Activated naive CD8-positive, alpha-beta T cell treated with anti-CD3 and anti-CD28 coated beads for 36 hours (primary cell): ENCODE measurements around the gene OVOL2. TPM values are rescaled to one million over a fixed set of nuclear protein-coding genes. Genes with fewer than 3 reads are reported as not detected.
"Not testable (repeated sequence)": the region's sequence is repeated elsewhere in the genome, so short reads cannot be mapped to it uniquely, and the experiment has no call there.

Source experiments
- DNase-seq: peaks from one replicate; pipeline ENCODE4 v3.0.0; 2021
- H3K27ac Mint-ChIP-seq: one replicate; pipeline ENCODE4 v1.8.0; 2022; ENCODE audit warnings: mild to moderate bottlenecking, moderate library complexity, mixed read lengths
- H3K27me3 Mint-ChIP-seq: one replicate; pipeline ENCODE4 v1.8.0; 2022; ENCODE audit warnings: mild to moderate bottlenecking, mixed read lengths
- H3K36me3 Mint-ChIP-seq: one replicate; pipeline ENCODE4 v1.8.0; 2021; ENCODE audit warnings: mild to moderate bottlenecking, mixed read lengths
- H3K4me1 Mint-ChIP-seq: one replicate; pipeline ENCODE4 v1.8.0; 2021; ENCODE audit warnings: mixed read lengths
- H3K4me3 Mint-ChIP-seq: one replicate; pipeline ENCODE4 v1.8.0; 2022; ENCODE audit warnings: mild to moderate bottlenecking, moderate library complexity, mixed read lengths
- H3K9me3 Mint-ChIP-seq: one replicate; pipeline ENCODE4 v1.8.0; 2022; ENCODE audit warnings: mixed read lengths
- total RNA-seq, 2 experiments: library from RNA; stranded (reverse); gene quantifications; one replicate each; pipeline ENCODE4 v1.2.3, GENCODE V29; 2021

The OVOL2 gene
- total RNA-seq, 2 experiments from 2014 or later = not detected

DNA sequence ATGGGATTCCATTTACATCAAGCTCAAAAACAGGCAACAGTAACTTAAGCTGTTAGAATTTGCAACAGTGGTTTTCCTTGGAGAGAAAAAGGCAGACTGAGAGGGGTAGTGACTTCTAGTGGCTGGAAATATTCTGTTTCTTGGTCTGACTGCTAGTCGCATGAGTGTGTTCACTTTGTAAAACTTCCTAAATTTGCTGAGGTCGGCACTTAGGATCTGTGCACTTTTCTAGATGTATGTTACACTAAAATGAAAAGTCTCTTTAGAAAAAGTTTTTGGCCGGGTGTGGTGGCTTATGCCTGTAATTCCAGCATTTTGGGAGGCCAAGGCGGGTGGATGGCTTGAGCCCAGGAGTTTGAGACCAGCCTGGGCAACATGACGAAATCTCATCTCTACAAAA, 18.7 kb downstream of the OVOL2 start:
- H3K27ac Mint-ChIP-seq = no peak overlapping the region
- no peaks in the 10 kb centered on the region for H3K4me1 Mint-ChIP-seq
- H3K27me3 Mint-ChIP-seq = peaks cover 16% of the 10 kb centered on the region
- H3K36me3 Mint-ChIP-seq = no peaks in the 10 kb centered on the region
- H3K4me3 Mint-ChIP-seq = no peak overlapping the region
- DNase-seq = no peak
- H3K9me3 Mint-ChIP-seq = no peaks in the 10 kb centered on the region

DNA sequence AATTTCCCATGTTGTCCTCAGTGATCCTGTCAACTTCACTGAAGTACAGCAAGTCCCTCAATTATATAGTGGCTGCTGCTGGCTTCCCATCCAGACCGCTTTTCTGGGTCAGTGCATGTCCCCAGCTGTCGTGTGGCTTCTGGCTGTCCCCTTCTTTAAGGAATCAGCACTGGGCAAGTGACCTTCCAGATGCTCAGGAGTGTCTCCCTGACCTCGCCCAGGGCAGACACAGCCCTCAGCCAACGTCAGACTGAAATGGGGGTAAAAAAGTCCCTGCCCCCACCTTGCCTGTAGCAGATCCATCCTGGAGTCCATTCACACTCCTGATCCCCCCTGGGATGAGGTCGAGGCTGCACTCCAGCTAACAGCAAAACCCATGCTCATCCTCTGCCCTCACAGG, 23.7 kb downstream of the OVOL2 start:
- no peak overlapping the region for H3K27ac Mint-ChIP-seq
- DNase-seq = no peak
- H3K4me3 Mint-ChIP-seq = no peak overlapping the region
- peaks cover 3% of the 10 kb centered on the region for H3K27me3 Mint-ChIP-seq
- H3K36me3 Mint-ChIP-seq = no peaks in the 10 kb centered on the region
- H3K9me3 Mint-ChIP-seq = no peaks in the 10 kb centered on the region
- H3K4me1 Mint-ChIP-seq = no peaks in the 10 kb centered on the region

DNA sequence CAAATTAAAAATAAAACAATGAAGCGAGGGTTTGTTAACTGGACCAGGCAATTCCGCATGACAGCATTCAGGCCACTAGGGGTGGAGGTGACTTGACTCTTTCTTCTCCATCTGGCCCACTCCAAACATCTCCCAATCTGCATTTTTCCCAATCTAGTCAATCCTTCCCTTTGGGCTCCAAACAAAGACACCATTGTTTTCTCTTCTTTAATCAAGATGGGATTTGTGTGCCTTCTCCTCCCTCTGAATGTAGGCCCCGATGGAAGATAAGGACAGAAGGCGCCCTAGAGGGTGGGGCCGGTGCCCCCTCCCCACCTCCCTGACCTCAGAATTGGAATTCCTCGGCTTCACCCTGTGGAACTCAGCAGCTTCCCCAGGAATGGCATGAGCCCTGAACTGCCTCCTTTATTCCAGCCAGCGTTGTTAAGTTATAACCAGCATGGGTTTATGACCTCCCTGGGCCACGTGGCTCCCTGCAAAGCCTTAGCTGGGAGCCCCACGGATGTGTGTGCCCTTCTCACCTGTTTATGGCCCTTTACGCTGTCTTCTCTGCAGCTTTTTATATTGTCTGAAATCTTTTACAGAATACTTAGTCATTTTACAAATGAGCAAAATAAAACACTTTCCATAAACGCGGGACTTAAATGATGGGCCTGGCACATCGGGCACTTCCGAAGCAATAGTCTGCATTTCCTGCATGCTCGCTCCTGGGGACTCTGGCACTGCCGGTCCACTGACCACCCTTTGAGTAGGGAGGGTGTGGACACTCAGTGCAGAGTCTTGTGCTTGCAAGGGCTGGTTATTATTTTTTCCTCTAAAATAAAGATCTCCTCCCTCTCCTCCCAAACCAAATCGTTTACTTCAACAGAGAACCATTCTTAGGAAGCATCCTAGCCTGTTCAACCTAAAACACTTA, 24.5 kb downstream of the OVOL2 start:
- H3K4me3 Mint-ChIP-seq = no peak overlapping the region
- no peaks in the 10 kb centered on the region for H3K36me3 Mint-ChIP-seq
- peaks cover 3% of the 10 kb centered on the region for H3K27me3 Mint-ChIP-seq
- no peaks in the 10 kb centered on the region for H3K4me1 Mint-ChIP-seq
- DNase-seq = no peak
- H3K27ac Mint-ChIP-seq = no peak overlapping the region
- no peaks in the 10 kb centered on the region for H3K9me3 Mint-ChIP-seq

DNA sequence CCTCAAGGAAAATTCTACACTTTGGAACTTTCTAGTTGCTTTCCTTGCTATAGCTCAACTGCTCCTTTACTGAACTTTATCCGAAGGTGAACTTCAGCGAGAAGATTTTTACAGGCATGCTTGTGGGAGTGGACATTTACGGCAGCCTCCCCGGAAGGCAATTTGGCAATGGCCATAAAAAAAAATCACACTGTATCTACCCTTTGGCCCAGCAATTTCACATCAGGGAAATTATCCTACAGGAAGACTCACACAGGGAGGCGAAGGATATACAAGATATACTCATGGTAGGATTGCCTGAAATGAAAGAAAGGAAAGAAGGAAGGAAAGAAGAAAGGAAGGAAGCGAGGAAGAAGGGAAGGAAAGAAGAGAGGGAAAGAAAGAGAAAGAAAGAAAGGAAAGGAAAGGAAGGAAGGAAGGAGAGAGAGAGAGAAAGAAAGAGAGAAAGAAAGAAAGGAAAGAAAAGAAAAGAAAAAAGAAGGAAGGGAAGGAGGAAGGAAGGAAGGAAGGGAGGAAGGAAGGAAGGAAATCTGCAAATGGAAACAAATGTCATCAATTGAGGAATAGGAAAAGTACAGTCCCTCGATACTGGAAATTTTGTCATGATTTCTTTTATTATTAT, 25.7 kb downstream of the OVOL2 start:
- Mint-ChIP-seq H3K9me3 (no peaks in the 10 kb centered on the region), H3K4me1 (no peaks in the 10 kb centered on the region), H3K36me3 (no peaks in the 10 kb centered on the region), H3K4me3 (no peak overlapping the region), H3K27me3 (peaks cover 3% of the 10 kb centered on the region), H3K27ac (no peak overlapping the region)
- DNase-seq = no peak

- H3K4me3 Mint-ChIP-seq = no peak overlapping the region
- H3K9me3 Mint-ChIP-seq = no peaks in the 10 kb centered on the region
- H3K27me3 Mint-ChIP-seq = no peaks in the 10 kb centered on the region
- H3K36me3 Mint-ChIP-seq = no peaks in the 10 kb centered on the region
- DNase-seq = no peak
- H3K27ac Mint-ChIP-seq = no peak overlapping the region
- no peaks in the 10 kb centered on the region for H3K4me1 Mint-ChIP-seq
Measured at GRCh38 chr20:18031050-18031449, 26.7 kb downstream of the OVOL2 start.

DNA sequence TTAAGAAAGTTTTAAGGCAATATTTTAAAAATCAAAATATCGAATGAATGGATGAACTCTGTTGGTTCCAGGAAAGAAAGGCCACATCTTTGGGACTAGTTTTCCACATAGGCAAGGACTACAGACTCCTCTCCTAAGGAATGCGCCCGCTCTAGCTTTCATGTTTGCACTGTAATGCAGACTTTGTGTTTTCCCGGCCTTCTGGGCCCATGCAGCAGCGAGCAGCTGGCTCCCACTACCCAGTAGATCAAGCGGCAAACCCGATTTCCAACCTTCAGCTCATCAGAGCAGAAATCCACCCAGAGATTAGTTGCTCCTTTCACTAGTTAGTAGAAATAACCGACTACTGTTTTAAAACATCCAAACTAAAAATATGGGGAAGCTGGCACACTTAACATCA, 27.7 kb downstream of the OVOL2 start:
- H3K4me1 Mint-ChIP-seq = no peaks in the 10 kb centered on the region
- no peaks in the 10 kb centered on the region for H3K36me3 Mint-ChIP-seq
- DNase-seq = no peak
- no peak overlapping the region for H3K27ac Mint-ChIP-seq
- no peaks in the 10 kb centered on the region for H3K9me3 Mint-ChIP-seq
- H3K4me3 Mint-ChIP-seq = no peak overlapping the region
- H3K27me3 Mint-ChIP-seq = no peaks in the 10 kb centered on the region

GRCh38 chr20:18027011-18027410, 30.7 kb downstream of the OVOL2 start:
- H3K27me3 Mint-ChIP-seq, H3K4me3 Mint-ChIP-seq, H3K36me3 Mint-ChIP-seq, DNase-seq, H3K27ac Mint-ChIP-seq, H3K9me3 Mint-ChIP-seq, H3K4me1 Mint-ChIP-seq: not testable (repeated sequence)

GRCh38 chr20:18024606-18025127, 33.0 kb downstream of the OVOL2 start:
- H3K4me1 Mint-ChIP-seq = no peaks in the 10 kb centered on the region
- no peaks in the 10 kb centered on the region for H3K9me3 Mint-ChIP-seq
- H3K27ac Mint-ChIP-seq = no peak overlapping the region
- no peak for DNase-seq
- H3K4me3 Mint-ChIP-seq = no peak overlapping the region
- no peaks in the 10 kb centered on the region for H3K36me3 Mint-ChIP-seq
- no peaks in the 10 kb centered on the region for H3K27me3 Mint-ChIP-seq

DNA sequence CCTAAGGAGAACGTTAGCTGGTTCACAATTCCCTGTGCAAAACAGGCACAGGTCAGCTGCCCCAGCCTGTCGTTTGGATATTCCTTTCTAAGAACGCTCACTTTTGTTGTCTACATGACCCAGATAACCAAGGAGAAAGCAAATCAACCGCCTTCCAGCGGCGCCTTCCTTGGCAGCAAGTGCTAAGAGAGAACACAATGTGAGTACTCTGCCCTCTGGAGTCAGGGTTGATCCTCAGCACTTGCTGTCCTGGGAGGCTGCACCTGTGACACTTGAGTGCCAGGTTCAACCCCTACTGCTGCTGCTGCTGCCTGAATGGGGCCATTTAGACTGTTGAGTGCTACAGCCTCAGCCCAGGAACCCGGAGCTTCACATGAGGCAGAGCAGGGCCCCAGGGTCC, 36.8 kb downstream of the OVOL2 start:
- no peak overlapping the region for H3K4me3 Mint-ChIP-seq
- no peaks in the 10 kb centered on the region for H3K36me3 Mint-ChIP-seq
- DNase-seq = no peak
- H3K9me3 Mint-ChIP-seq = no peaks in the 10 kb centered on the region
- H3K27me3 Mint-ChIP-seq = peaks cover 3% of the 10 kb centered on the region
- H3K27ac Mint-ChIP-seq = no peak overlapping the region
- H3K4me1 Mint-ChIP-seq = no peaks in the 10 kb centered on the region

GRCh38 chr20:18019068-18019467, 38.6 kb downstream of the OVOL2 start:
- DNase-seq = no peak
- Mint-ChIP-seq H3K9me3 (no peaks in the 10 kb centered on the region), H3K4me3 (no peak overlapping the region), H3K4me1 (no peaks in the 10 kb centered on the region), H3K36me3 (no peaks in the 10 kb centered on the region), H3K27ac (no peak overlapping the region), H3K27me3 (peaks cover 3% of the 10 kb centered on the region)

DNA sequence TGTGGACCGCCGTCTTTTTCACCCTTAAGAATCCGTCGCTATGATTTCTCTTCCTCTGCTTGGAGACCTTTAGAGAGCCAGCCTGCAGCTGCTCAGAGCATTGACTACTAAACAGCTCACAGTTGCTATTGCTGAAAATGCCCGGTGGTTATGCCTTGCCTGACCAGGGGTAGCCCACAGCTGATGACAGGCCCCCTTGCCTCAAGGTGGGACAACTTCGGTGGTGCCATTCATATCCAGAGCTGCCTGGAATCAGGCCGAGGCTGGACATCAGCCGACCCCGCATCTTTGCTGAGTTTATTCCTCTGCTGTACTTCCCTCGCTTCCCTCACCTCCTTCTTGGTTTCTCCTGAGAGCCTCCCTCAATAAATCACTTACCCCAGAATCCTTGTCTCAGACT, 39.6 kb downstream of the OVOL2 start:
- no peak overlapping the region for H3K4me3 Mint-ChIP-seq
- no peaks in the 10 kb centered on the region for H3K9me3 Mint-ChIP-seq
- DNase-seq = no peak
- H3K36me3 Mint-ChIP-seq = no peaks in the 10 kb centered on the region
- no peaks in the 10 kb centered on the region for H3K4me1 Mint-ChIP-seq
- no peak overlapping the region for H3K27ac Mint-ChIP-seq
- peaks cover 3% of the 10 kb centered on the region for H3K27me3 Mint-ChIP-seq

GRCh38 chr20:18016772-18017171, 40.9 kb downstream of the OVOL2 start:
- H3K36me3 Mint-ChIP-seq = no peaks in the 10 kb centered on the region
- H3K4me1 Mint-ChIP-seq = no peaks in the 10 kb centered on the region
- H3K27me3 Mint-ChIP-seq = peaks cover 3% of the 10 kb centered on the region
- no peak overlapping the region for H3K27ac Mint-ChIP-seq
- DNase-seq = no peak
- H3K9me3 Mint-ChIP-seq = no peaks in the 10 kb centered on the region
- H3K4me3 Mint-ChIP-seq = no peak overlapping the region

- H3K4me1 Mint-ChIP-seq = no peaks in the 10 kb centered on the region
- no peak for DNase-seq
- no peak overlapping the region for H3K27ac Mint-ChIP-seq
- no peaks in the 10 kb centered on the region for H3K36me3 Mint-ChIP-seq
- no peaks in the 10 kb centered on the region for H3K9me3 Mint-ChIP-seq
- peaks cover 3% of the 10 kb centered on the region for H3K27me3 Mint-ChIP-seq
- H3K4me3 Mint-ChIP-seq = no peak overlapping the region
Measured at GRCh38 chr20:18014411-18014810, 43.3 kb downstream of the OVOL2 start.

- H3K27ac Mint-ChIP-seq = no peak overlapping the region
- no peaks in the 10 kb centered on the region for H3K9me3 Mint-ChIP-seq
- H3K4me1 Mint-ChIP-seq = no peaks in the 10 kb centered on the region
- H3K27me3 Mint-ChIP-seq = no peaks in the 10 kb centered on the region
- DNase-seq = no peak
- no peak overlapping the region for H3K4me3 Mint-ChIP-seq
- H3K36me3 Mint-ChIP-seq = no peaks in the 10 kb centered on the region
Measured at GRCh38 chr20:18012901-18013300, 44.8 kb downstream of the OVOL2 start.

DNA sequence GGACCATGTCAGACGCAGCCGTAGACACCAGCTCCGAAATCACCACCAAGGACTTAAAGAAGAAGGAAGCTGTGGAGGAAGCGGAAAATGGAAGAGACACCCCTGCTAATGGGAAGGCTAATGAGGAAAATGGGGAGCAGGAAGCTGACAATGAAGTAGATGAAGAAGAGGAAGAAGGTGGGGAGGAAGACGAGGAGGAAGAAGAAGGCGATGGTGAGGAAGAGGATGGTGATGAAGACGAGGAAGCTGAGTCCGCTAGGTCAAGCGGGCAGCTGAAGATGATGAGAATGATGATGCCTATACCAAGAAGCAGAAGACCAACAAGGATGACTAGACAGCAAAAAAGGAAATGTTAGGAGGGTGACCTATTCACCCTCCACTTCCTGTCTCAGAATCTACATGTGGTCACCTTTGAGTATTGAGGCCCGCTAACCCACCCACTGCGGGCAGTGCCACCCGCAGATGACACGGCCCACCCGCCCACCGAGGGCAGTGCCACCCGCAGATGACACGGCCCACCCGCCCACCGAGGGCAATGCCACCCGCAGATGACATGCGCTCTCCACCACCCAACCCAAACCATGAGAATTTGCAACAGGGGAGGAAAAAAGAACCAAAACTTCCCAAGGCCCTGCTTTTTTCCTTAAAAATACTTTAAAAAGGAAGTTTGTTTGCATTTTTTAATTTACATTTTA, 45.6 kb downstream of the OVOL2 start:
- Mint-ChIP-seq H3K27ac (no peak overlapping the region), H3K36me3 (no peaks in the 10 kb centered on the region), H3K9me3 (no peaks in the 10 kb centered on the region), H3K4me3 (no peak overlapping the region), H3K4me1 (no peaks in the 10 kb centered on the region), H3K27me3 (no peaks in the 10 kb centered on the region)
- no peak for DNase-seq
